Measurements from ENCODE around the gene CEP76. TPM values are rescaled to one million over a fixed set of nuclear protein-coding genes. Genes with fewer than 3 reads are reported as not detected.
"Not testable (repeated sequence)": the region's sequence is repeated elsewhere in the genome, so short reads cannot be mapped to it uniquely, and the experiment has no call there.

The CEP76 gene
- polyA plus RNA-seq, 1 donor: 16.6 TPM

GRCh38 chr18:12645254-12645653 is 57.3 kb downstream of the CEP76 start:
- DNase-seq: no peak

- DNase-seq: not testable (repeated sequence)
Observed at GRCh38 chr18:12643756-12644155, 58.8 kb downstream of the CEP76 start.

- DNase-seq: no peak
Observed at GRCh38 chr18:12640881-12641200, 61.7 kb downstream of the CEP76 start.

GRCh38 chr18:12639990-12640880 is 62.3 kb downstream of the CEP76 start:
- no peak for DNase-seq

- no peak for DNase-seq
Observed at GRCh38 chr18:12638644-12639124, 63.8 kb downstream of the CEP76 start.

GRCh38 chr18:12637901-12638643 is 64.5 kb downstream of the CEP76 start:
- DNase-seq: no peak

GRCh38 chr18:12637393-12637792 is 65.1 kb downstream of the CEP76 start:
- DNase-seq: no peak

GRCh38 chr18:12631831-12632477 is 70.6 kb downstream of the CEP76 start:
- no peak for DNase-seq

GRCh38 chr18:12630136-12630535 is 72.4 kb downstream of the CEP76 start:
- no peak for DNase-seq

- no peak for DNase-seq
Observed at GRCh38 chr18:12628706-12629702, 73.5 kb downstream of the CEP76 start.

GRCh38 chr18:12627199-12627598 is 75.3 kb downstream of the CEP76 start:
- not testable (repeated sequence) for DNase-seq

GRCh38 chr18:12625241-12625640 is 77.3 kb downstream of the CEP76 start:
- no peak for DNase-seq

Other genes starting within 250 kb of the CEP76 start
- 37.6 TPM for gene SPIRE1, start 44.6 kb downstream of the CEP76 start, polyA plus RNA-seq (ENCODE audit: insufficient read length)
- 80.5 TPM for gene PSMG2, start 319 bp upstream of the CEP76 start, polyA plus RNA-seq (ENCODE audit: insufficient read length)
- 75.3 TPM for gene PTPN2, start 181.5 kb upstream of the CEP76 start, polyA plus RNA-seq (ENCODE audit: insufficient read length)
- 46.4 TPM for gene SEH1L, start 245.3 kb upstream of the CEP76 start, polyA plus RNA-seq (ENCODE audit: insufficient read length)

Data from left kidney (tissue), 2 donors.